Naive thymus-derived CD8-positive, alpha-beta T cell (primary cell): ENCODE data around the gene TCERG1L. TPM values are rescaled to one million over a fixed set of nuclear protein-coding genes. Genes with fewer than 3 reads are reported as not detected.
A peak's percentile ranks its signal among the peaks of the same experiment; 100 is the strongest.

ENCODE experiments used
- ATAC-seq, 2 donors: fragments of 150-1000 bp; cut with Tn5 transposase in 1 of 2; sonication (Bioruptor Pico), chemical (Tn5 transposase) in 1 of 2; 1 replicate in 1 of 2; 2 replicates in 1 of 2; pipeline ENCODE4 v1.10.0; 2021; ENCODE audit warnings: mild to moderate bottlenecking in 2 of 2, moderate library complexity in 2 of 2
- POLR2A ChIA-PET: fragments of 350-600 bp; sonication (Branson Sonifier 250); formaldehyde crosslinking; loops from one replicate; lab custom pipeline; 2021; ENCODE audit warnings: antibody characterized with exemption; lab: Charles Lee
- DNase-seq, 10 donors: peaks; one replicate each; pipeline versions ENCODE4 v3.0.0 to v3.0.0-alpha.2; 2020 to 2022
- H3K27ac Mint-ChIP-seq, 10 donors: one replicate each; pipeline ENCODE4 v1.8.0; 2020 to 2022; ENCODE audit warnings: mild to moderate bottlenecking in 10 of 10, mixed read lengths in 10 of 10, moderate library complexity in 4 of 10, inconsistent platforms in 1 of 10
- H3K27me3 Mint-ChIP-seq, 5 donors: one replicate each; pipeline ENCODE4 v1.8.0; 2021 to 2022; ENCODE audit warnings: mixed read lengths in 5 of 5
- H3K36me3 Mint-ChIP-seq, 3 donors: one replicate each; pipeline ENCODE4 v1.8.0; 2020 to 2022; ENCODE audit warnings: mixed read lengths in 3 of 3, mild to moderate bottlenecking in 2 of 3, inconsistent platforms in 1 of 3
- H3K4me1 Mint-ChIP-seq, 4 donors: one replicate each; pipeline ENCODE4 v1.8.0; 2021 to 2022; ENCODE audit warnings: mixed read lengths in 4 of 4
- H3K4me3 Mint-ChIP-seq, 10 donors: one replicate each; pipeline ENCODE4 v1.8.0; 2020 to 2022; ENCODE audit warnings: mild to moderate bottlenecking in 10 of 10, mixed read lengths in 10 of 10, moderate library complexity in 6 of 10, inconsistent platforms in 1 of 10
- H3K9me3 Mint-ChIP-seq, 9 donors: one replicate each; pipeline ENCODE4 v1.8.0; 2020 to 2022; ENCODE audit warnings: mixed read lengths in 9 of 9, mild to moderate bottlenecking in 3 of 9, inconsistent platforms in 1 of 9, moderate library complexity in 1 of 9
- polyA plus RNA-seq, 3 donors: library from polyadenylated mRNA; unstranded; fragments of 300-500 nt; fragmentation: Illumina TruSeq; gene quantifications; one replicate each; pipeline ENCODE4 v1.2.3, GENCODE V29; 2021
- total RNA-seq, 8 experiments: library from RNA in 2 of 8; stranded (reverse) in 2 of 8; gene quantifications; one replicate each; pipeline ENCODE4 v1.2.3 and lab custom pipeline; 2021 to 2026

TCERG1L gene
- total and polyA plus RNA-seq, 5 experiments from 2014 or later: 0.14 to 0.27 TPM; not detected in 3

- no peaks in the 10 kb centered on the region for H3K4me1 Mint-ChIP-seq
- peaks cover 0 to 14% (median 5%) of the 10 kb centered on the region in 9 donors for H3K9me3 Mint-ChIP-seq
- no peak overlapping the region for H3K4me3 Mint-ChIP-seq
- H3K27me3 Mint-ChIP-seq: peaks cover 0 to 9% (median 0%) of the 10 kb centered on the region in 5 donors
- POLR2A ChIA-PET: no interaction called here
- peaks cover 0 to 8% (median 0%) of the 10 kb centered on the region in 3 donors for H3K36me3 Mint-ChIP-seq
- no peak overlapping the region for H3K27ac Mint-ChIP-seq
- DNase-seq: no peak
- no peak for ATAC-seq
These were observed 250.3 kb downstream of the TCERG1L start for GRCh38 chr10:131061216-131061615.

- Mint-ChIP-seq H3K9me3 (peaks cover 0 to 14% (median 5%) of the 10 kb centered on the region in 9 donors), H3K4me3 (no peak overlapping the region), H3K27me3 (peaks cover 0 to 9% (median 0%) of the 10 kb centered on the region in 5 donors), H3K4me1 (no peaks in the 10 kb centered on the region), H3K36me3 (peaks cover 0 to 8% (median 0%) of the 10 kb centered on the region in 3 donors), H3K27ac (no peak overlapping the region)
- ATAC-seq (no peak), DNase-seq (no peak)
- POLR2A ChIA-PET: no interaction called here
These were observed 251.6 kb downstream of the TCERG1L start for GRCh38 chr10:131059881-131060280.

GRCh38 chr10:131058799-131059198, 252.7 kb downstream of the TCERG1L start:
- H3K27me3 Mint-ChIP-seq: peaks cover 0 to 9% (median 0%) of the 10 kb centered on the region in 5 donors
- DNase-seq: no peak
- H3K4me1 Mint-ChIP-seq: no peaks in the 10 kb centered on the region
- H3K27ac Mint-ChIP-seq: no peak overlapping the region
- H3K9me3 Mint-ChIP-seq: peaks cover 0 to 14% (median 5%) of the 10 kb centered on the region in 9 donors
- POLR2A ChIA-PET: no interaction called here
- peaks cover 0 to 8% (median 0%) of the 10 kb centered on the region in 3 donors for H3K36me3 Mint-ChIP-seq
- ATAC-seq: no peak
- H3K4me3 Mint-ChIP-seq: no peak overlapping the region

GRCh38 chr10:131056781-131057180, 254.7 kb downstream of the TCERG1L start:
- Mint-ChIP-seq H3K36me3 (peaks cover 0 to 8% (median 0%) of the 10 kb centered on the region in 3 donors), H3K9me3 (peaks cover 0 to 18% (median 5%) of the 10 kb centered on the region in 9 donors), H3K4me3 (no peak overlapping the region), H3K4me1 (no peaks in the 10 kb centered on the region), H3K27ac (no peak overlapping the region), H3K27me3 (peaks cover 0 to 4% (median 0%) of the 10 kb centered on the region in 5 donors)
- DNase-seq (no peak), ATAC-seq (no peak)
- POLR2A ChIA-PET: no interaction called here

- H3K9me3 Mint-ChIP-seq: peaks cover 0 to 19% (median 5%) of the 10 kb centered on the region in 9 donors
- ATAC-seq: no peak
- no peak overlapping the region for H3K27ac Mint-ChIP-seq
- peaks cover 0 to 8% (median 0%) of the 10 kb centered on the region in 3 donors for H3K36me3 Mint-ChIP-seq
- no peak overlapping the region for H3K4me3 Mint-ChIP-seq
- no peaks in the 10 kb centered on the region for H3K4me1 Mint-ChIP-seq
- POLR2A ChIA-PET: no interaction called here
- no peaks in the 10 kb centered on the region for H3K27me3 Mint-ChIP-seq
- DNase-seq: no peak
These were observed 255.4 kb downstream of the TCERG1L start for GRCh38 chr10:131056091-131056579.

GRCh38 chr10:131055437-131055836, 256.1 kb downstream of the TCERG1L start:
- Mint-ChIP-seq H3K9me3 (peaks cover 0 to 19% (median 8%) of the 10 kb centered on the region in 9 donors), H3K4me1 (no peaks in the 10 kb centered on the region), H3K36me3 (peaks cover 0 to 12% (median 0%) of the 10 kb centered on the region in 3 donors), H3K27me3 (peaks cover 0 to 6% (median 0%) of the 10 kb centered on the region in 5 donors), H3K4me3 (no peak overlapping the region), H3K27ac (no peak overlapping the region)
- DNase-seq (no peak), ATAC-seq (no peak)
- POLR2A ChIA-PET: no interaction called here

- Mint-ChIP-seq H3K9me3 (peaks cover 0 to 15% (median 4%) of the 10 kb centered on the region in 9 donors), H3K36me3 (peaks cover 0 to 10% (median 0%) of the 10 kb centered on the region in 3 donors), H3K4me3 (no peak overlapping the region), H3K4me1 (no peaks in the 10 kb centered on the region), H3K27me3 (peaks cover 0 to 6% (median 2%) of the 10 kb centered on the region in 5 donors), H3K27ac (no peak overlapping the region)
- POLR2A ChIA-PET: no interaction called here
- ATAC-seq (no peak), DNase-seq (no peak)
These were observed 258.3 kb downstream of the TCERG1L start for GRCh38 chr10:131053192-131053591.

GRCh38 chr10:131050162-131050766, 261.3 kb downstream of the TCERG1L start:
- Mint-ChIP-seq H3K4me3 (no peak overlapping the region), H3K27me3 (peaks cover 0 to 6% (median 4%) of the 10 kb centered on the region in 5 donors), H3K9me3 (peaks cover 0 to 9% (median 0%) of the 10 kb centered on the region in 9 donors), H3K27ac (no peak overlapping the region), H3K4me1 (peaks cover 0 to 2% (median 0%) of the 10 kb centered on the region in 4 donors), H3K36me3 (peaks cover 0 to 4% (median 0%) of the 10 kb centered on the region in 3 donors)
- ATAC-seq (no peak), DNase-seq (no peak)
- POLR2A ChIA-PET: no interaction called here

- peaks cover 0 to 9% (median 0%) of the 10 kb centered on the region in 9 donors for H3K9me3 Mint-ChIP-seq
- H3K4me3 Mint-ChIP-seq: no peak overlapping the region
- H3K4me1 Mint-ChIP-seq: peaks cover 0 to 2% (median 0%) of the 10 kb centered on the region in 4 donors
- peaks cover 0 to 4% (median 0%) of the 10 kb centered on the region in 3 donors for H3K36me3 Mint-ChIP-seq
- ATAC-seq: no peak
- no peak for DNase-seq
- H3K27me3 Mint-ChIP-seq: peaks cover 0 to 6% (median 4%) of the 10 kb centered on the region in 5 donors
- no peak overlapping the region for H3K27ac Mint-ChIP-seq
- POLR2A ChIA-PET: no interaction called here
These were observed 262.5 kb downstream of the TCERG1L start for GRCh38 chr10:131049016-131049415.

- Mint-ChIP-seq H3K27ac (no peak overlapping the region), H3K9me3 (peaks cover 0 to 9% (median 0%) of the 10 kb centered on the region in 9 donors), H3K4me3 (no peak overlapping the region), H3K36me3 (peaks cover 0 to 4% (median 0%) of the 10 kb centered on the region in 3 donors), H3K4me1 (peaks cover 0 to 2% (median 0%) of the 10 kb centered on the region in 4 donors), H3K27me3 (peaks cover under 1 to 6% (median 4%) of the 10 kb centered on the region in 5 donors)
- POLR2A ChIA-PET: no interaction called here
- no peak for ATAC-seq
- no peak for DNase-seq
These were observed 262.9 kb downstream of the TCERG1L start for GRCh38 chr10:131048606-131049005.

GRCh38 chr10:131047501-131047900, 264.0 kb downstream of the TCERG1L start:
- H3K27ac Mint-ChIP-seq: no peak overlapping the region
- DNase-seq: no peak
- POLR2A ChIA-PET: no interaction called here
- H3K9me3 Mint-ChIP-seq: peaks cover 0 to 9% (median 0%) of the 10 kb centered on the region in 9 donors
- H3K27me3 Mint-ChIP-seq: peaks cover 1 to 6% (median 4%) of the 10 kb centered on the region in 5 donors
- H3K4me3 Mint-ChIP-seq: no peak overlapping the region
- H3K36me3 Mint-ChIP-seq: peaks cover 0 to 4% (median 0%) of the 10 kb centered on the region in 3 donors
- ATAC-seq: no peak
- peaks cover 0 to 2% (median 0%) of the 10 kb centered on the region in 4 donors for H3K4me1 Mint-ChIP-seq

GRCh38 chr10:131046194-131046593, 265.3 kb downstream of the TCERG1L start:
- Mint-ChIP-seq H3K9me3 (peaks cover 0 to 7% (median 0%) of the 10 kb centered on the region in 9 donors), H3K4me3 (no peak overlapping the region), H3K4me1 (peaks cover 0 to 2% (median 0%) of the 10 kb centered on the region in 4 donors), H3K36me3 (peaks cover 0 to 4% (median 0%) of the 10 kb centered on the region in 3 donors), H3K27me3 (peaks cover 1 to 6% (median 4%) of the 10 kb centered on the region in 5 donors), H3K27ac (peak overlapping the region in 1 of 10 donors; percentile 2)
- DNase-seq (no peak), ATAC-seq (no peak)
- POLR2A ChIA-PET: no interaction called here
